HG02943 (cell line): ENCODE results near the gene SNAI3.

Source experiments
- ATAC-seq: cut with Tn5 transposase; IDR thresholded peaks from one replicate; pipeline ENCODE4 v1.9.1; 2021; ENCODE audit warnings: mild to moderate bottlenecking, low read depth, moderate library complexity; ENCODE audit not compliant: unreplicated experiment

SNAI3 gene

GRCh38 chr16:88721815-88722755, 35.8 kb upstream of the SNAI3 start:
- ATAC-seq, result no peak

DNA sequence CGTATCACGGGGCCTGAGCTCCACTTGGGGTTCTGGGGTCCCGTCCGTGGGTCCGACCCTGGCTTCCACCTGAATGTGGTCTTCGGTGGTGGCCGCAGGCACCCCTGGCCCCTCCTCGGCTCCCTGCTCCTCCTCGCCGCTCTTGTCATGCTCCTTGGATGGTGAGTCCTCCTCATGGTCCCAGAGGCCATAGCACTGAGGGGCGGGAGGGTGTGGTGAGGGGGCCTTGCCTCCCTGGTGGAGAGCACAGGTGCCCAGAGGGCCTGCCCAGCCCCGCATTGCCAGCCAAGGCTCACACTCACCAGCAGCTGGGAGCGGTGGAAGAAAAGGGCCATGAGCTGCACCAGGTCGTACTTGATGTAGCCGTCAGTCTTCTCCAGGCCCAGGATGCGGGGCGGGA, 34.9 kb upstream of the SNAI3 start:
- no peak for ATAC-seq

DNA sequence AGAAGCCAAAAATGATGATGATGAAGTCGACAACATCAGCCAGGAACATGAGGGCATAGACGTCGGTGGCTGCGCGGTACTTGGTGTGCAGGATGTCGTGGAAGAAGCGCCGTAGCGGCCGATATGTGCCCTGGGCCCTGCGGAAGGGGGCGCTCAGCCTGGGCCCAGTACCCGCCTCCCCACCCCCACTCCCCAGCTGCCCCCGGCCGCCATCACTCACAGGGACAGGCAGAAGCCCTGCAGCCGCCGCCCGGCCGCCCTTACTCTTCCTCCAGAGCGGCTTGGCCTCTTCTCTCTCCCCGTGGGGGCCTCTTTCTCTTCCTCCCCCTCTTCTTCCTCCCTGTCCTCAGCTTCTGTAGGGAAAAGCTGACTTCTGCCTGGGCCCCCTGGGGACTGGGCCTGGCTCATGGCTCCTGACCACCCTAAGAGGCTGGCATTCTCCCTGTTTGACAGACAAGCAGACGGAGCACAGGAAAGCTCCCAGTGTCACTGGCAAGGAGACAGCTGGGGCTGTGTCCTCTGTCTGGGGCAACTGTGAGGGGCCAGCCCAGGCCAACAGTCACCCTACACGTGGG, 34.2 kb upstream of the SNAI3 start:
- ATAC-seq, result no peak

- ATAC-seq, result no peak
Measured at GRCh38 chr16:88719933-88720296, 33.6 kb upstream of the SNAI3 start.

DNA sequence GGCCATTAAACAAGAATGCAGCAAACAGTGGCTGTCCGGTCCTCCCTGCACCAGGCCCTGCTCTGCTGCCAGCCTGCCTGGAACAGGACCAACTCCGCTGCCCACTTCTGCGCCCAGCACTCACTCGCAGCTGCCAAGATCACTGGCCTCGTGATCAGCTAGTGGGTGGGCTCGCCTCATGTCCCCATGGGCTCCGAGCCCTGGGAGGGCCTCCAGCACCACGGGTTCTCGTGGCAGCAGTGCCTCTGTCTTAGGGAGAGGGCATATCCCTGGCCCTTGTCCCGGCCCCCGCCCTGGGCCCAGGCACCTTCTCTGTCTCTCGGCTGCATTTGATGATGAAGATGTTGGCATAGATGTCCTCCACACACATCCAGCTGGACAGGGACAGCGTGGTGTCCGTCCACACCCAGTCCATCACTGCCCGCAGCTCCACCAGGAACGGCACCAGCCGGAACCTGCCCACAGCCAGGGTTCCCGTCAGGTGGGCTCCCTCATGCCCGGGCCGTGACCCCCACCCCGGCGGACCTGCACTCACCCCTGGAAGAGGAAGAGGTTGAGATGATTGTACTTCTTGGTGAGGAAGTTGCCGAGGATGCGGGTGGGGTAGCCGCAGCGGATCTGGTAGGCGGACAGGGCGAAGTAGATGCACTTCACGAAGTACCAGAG, 33.1 kb upstream of the SNAI3 start:
- no peak for ATAC-seq

DNA sequence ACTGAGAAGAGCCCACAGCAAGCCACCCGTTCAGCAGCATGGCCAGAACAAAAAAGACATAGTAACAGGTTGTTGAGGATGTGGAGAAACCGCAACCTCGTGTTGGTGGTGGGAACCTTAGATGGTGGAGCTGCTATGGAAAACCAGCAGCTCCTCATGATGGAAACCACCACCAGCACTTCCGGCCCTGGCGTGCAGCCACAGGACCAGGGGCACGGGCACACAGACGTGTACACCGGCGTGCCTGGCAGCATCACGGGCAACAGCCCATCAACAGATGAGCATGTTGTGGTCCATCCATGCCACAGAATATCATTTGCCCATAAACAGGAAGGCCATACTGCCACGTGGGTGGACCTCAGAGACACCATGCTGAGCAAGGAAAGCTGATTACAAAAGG, 31.9 kb upstream of the SNAI3 start:
- ATAC-seq, result no peak

- no peak for ATAC-seq
Measured at GRCh38 chr16:88716601-88717001, 30.3 kb upstream of the SNAI3 start.

DNA sequence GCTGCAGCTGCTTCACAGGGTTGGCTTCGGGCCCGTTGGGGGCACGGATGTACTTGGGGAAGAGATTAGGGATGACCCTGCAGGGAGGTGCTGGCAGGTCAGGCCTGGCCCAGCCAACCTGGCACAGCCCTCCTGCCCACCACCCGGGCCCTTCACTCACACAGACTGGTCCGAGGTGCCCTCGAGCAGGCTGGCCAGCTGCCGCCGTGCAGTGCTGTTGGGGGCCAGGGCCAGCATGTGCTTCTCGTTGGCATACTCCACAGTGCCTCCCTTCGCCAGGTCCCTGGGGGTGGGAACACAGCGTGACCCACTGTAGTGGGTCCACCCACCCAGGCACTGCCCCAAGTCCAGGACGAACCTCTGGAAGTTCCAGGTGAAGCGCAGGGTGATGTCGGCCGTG, 29.9 kb upstream of the SNAI3 start:
- ATAC-seq, result no peak

DNA sequence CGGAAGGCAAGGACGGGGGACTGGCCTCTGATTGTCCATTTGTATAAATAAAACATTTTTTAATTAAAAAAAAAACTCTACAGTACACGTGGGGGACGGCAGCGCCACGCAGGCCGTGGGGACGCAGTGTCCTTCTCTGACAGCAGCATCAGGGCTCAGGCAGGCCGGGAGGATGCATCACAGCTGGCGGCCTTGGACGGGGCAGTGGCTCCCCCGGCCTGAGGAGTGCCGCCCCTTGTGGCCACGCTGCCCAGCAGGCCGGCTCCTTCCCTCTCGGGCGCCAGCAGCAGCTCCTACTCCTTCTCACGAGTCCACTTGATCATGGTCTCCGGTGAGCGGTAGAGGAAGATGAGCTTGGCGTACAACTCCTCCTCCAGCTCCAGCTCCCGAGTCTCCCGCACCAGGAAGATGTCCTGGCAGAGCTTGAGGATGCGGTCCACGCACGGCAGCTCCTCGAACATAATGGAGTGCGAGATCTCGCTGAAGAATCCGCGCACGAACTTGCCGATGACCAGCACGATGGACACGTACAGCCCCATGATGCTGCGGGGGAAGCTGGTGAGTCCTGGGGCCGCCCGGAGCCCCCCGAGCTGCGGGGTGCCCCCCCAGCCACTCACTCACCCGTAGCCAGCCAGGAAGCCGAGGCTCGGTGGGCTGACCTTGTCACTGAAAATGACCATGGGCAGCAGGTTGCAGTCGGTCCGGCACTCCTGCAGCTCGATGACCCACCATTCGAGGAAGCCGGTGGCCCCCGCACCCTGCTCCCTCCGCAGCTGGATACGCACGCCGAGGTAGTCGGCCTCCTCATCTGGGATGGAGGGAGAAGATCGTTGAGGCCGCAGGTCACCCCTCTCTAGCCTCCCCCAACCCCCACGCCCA, 29.2 kb upstream of the SNAI3 start:
- no peak for ATAC-seq

GRCh38 chr16:88714420-88715302, 28.4 kb upstream of the SNAI3 start:
- no peak for ATAC-seq

- ATAC-seq, result no peak
Measured at GRCh38 chr16:88713568-88714419, 27.5 kb upstream of the SNAI3 start.

DNA sequence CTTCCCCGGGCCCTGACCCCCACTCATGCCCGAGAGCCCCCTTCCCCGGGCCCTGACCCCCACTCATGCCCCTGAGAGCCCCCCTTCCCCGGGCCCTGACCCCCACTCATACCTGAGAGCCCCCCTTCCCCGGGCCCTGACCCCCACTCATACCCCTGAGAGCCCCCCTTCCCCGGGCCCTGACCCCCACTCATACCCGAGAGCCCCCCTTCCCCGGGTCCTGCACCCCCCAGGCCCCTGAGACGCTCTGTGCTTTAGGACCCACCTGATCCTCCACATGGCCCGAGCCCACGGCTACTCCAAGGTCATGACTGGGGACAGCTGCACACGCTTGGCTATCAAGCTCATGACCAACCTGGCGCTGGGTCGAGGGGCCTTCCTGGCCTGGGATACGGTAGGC, 26.7 kb upstream of the SNAI3 start:
- ATAC-seq, result no peak

GRCh38 chr16:88712362-88712979, 26.2 kb upstream of the SNAI3 start:
- no peak for ATAC-seq

GRCh38 chr16:88711750-88712340, 25.5 kb upstream of the SNAI3 start:
- ATAC-seq, result no peak

- ATAC-seq, result no peak
Measured at GRCh38 chr16:88710556-88710955, 24.2 kb upstream of the SNAI3 start.

DNA sequence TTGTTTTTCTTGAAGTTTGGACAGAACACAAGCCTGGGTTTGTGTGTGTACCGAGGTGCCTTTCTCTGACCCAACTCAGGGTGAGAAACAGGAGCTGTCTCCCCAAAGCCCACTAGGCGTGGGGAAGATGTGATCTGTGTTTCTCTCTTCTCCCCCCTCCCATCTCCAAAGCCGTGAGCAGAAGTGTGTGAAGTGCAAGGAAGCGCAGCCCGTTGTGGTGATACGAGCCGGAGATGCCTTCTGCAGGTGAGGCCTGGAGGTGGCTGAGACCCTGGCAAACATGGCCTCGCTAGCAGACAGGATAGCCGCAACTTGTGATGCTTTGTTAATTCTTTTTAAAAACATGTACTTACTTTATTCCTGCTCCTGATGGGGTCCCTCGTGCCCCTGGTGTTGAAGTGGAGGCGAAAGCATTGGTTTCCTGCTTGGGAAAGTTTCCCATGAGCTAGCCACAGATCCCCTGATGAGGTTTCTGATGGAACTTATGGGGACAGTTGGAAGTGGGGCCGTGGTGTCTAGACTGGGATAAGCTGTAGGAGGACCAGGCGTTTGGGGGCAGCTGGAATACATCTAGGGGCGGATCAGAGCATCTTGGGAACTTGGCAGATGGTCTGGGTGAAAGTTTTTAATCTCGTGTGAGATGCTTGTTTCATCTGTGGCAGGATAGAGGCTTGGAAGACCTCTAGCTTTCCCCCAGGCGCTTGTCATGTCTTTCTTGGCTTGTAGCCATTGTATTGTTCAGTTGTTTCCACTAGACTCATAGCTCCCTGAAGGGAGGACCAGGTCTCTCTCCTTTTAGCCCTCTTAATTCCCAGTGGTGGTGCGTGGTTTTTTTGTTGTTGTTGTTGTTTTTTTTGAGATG, 20.9 kb upstream of the SNAI3 start:
- ATAC-seq, result no peak
